Measurements from ENCODE around the gene IL33. TPM values are rescaled to one million over a fixed set of nuclear protein-coding genes. Genes with fewer than 3 reads are reported as not detected.
"Not testable (repeated sequence)": the region's sequence is repeated elsewhere in the genome, so short reads cannot be mapped to it uniquely, and the experiment has no call there.

Gene IL33
- total RNA-seq, 2 experiments from 2014 or later: not detected

GRCh38 chr9:6173914-6174313 lies 41.7 kb upstream of the IL33 start:
- Histone ChIP-seq H3K4me3 (ENCODE audit: low read depth, low read length, poor library complexity, severe bottlenecking) (no peak overlapping the region), H3K36me3 (ENCODE audit: insufficient read depth, low read length) (no peaks in the 10 kb centered on the region), H3K79me2 (ENCODE audit: insufficient read depth, low read depth, low read length) (no peaks in the 10 kb centered on the region), H3K4me1 (ENCODE audit: insufficient read depth, low read length, poor library complexity, severe bottlenecking) (no peaks in the 10 kb centered on the region), H2AFZ (ENCODE audit: low read length) (no peak overlapping the region), H4K20me1 (ENCODE audit: insufficient read depth, low read length) (no peaks in the 10 kb centered on the region), H3K27ac (ENCODE audit: low read depth, low read length, poor library complexity, severe bottlenecking) (no peak overlapping the region), H3K9me2 (ENCODE audit: insufficient read depth, low read length) (no peaks in the 10 kb centered on the region), H3K9me3 (ENCODE audit: low read length) (0 out of 2 replicates have a peak, but pooled peaks cover 5% of the 10 kb centered on the region), H3K4me2 (ENCODE audit: low read length) (no peak overlapping the region)
- ChIA-PET POLR2A (interaction anchor here (1.0 kb wide), 1 partner anchor 22 kb away, joined by 3 read pairs; no protein-coding TSS in a partner anchor), CTCF (ENCODE audit: unreplicated experiment) (no interaction called here)
- no peak for DNase-seq (ENCODE audit: low spot score)
- no TSS peak for BruUV-seq (replicated peaks)
- intact Hi-C loops (cut with micrococcal nuclease; ENCODE audit: unreplicated experiment): no loop called here
- TF ChIP-seq CTCF (conservative IDR thresholded peaks at IDR 0.05; ENCODE audit: low read length) (no peak), EZH2phosphoT487 (IDR thresholded peaks at IDR 0.05; ENCODE audit: borderline replicate concordance, low read depth, low read length) (no peak)

- H3K9me2 ChIP-seq (ENCODE audit: insufficient read depth, low read length); H3K4me2 ChIP-seq (ENCODE audit: low read length); BruUV-seq (replicated peaks); H4K20me1 ChIP-seq (ENCODE audit: insufficient read depth, low read length); H3K27ac ChIP-seq (ENCODE audit: low read depth, low read length, poor library complexity, severe bottlenecking); H3K79me2 ChIP-seq (ENCODE audit: insufficient read depth, low read depth, low read length); H3K36me3 ChIP-seq (ENCODE audit: insufficient read depth, low read length); DNase-seq (ENCODE audit: low spot score); POLR2A ChIA-PET; H2AFZ ChIP-seq (ENCODE audit: low read length); intact Hi-C loops (cut with micrococcal nuclease; ENCODE audit: unreplicated experiment); H3K4me1 ChIP-seq (ENCODE audit: insufficient read depth, low read length, poor library complexity, severe bottlenecking); H3K9me3 ChIP-seq (ENCODE audit: low read length); H3K4me3 ChIP-seq (ENCODE audit: low read depth, low read length, poor library complexity, severe bottlenecking); CTCF ChIA-PET (ENCODE audit: unreplicated experiment): not testable (repeated sequence)
These were observed 32.9 kb upstream of the IL33 start for GRCh38 chr9:6182549-6183226.

- DNase-seq (ENCODE audit: low spot score): no peak
- H3K36me3 ChIP-seq (ENCODE audit: insufficient read depth, low read length): no peaks in the 10 kb centered on the region
- CTCF ChIA-PET (ENCODE audit: unreplicated experiment): no interaction called here
- H2AFZ ChIP-seq (ENCODE audit: low read length): no peak overlapping the region
- no peak overlapping the region for H3K27ac ChIP-seq (ENCODE audit: low read depth, low read length, poor library complexity, severe bottlenecking)
- no peaks in the 10 kb centered on the region for H4K20me1 ChIP-seq (ENCODE audit: insufficient read depth, low read length)
- no peaks in the 10 kb centered on the region for H3K79me2 ChIP-seq (ENCODE audit: insufficient read depth, low read depth, low read length)
- H3K9me2 ChIP-seq (ENCODE audit: insufficient read depth, low read length): no peaks in the 10 kb centered on the region
- H3K4me2 ChIP-seq (ENCODE audit: low read length): no peak overlapping the region
- no peaks in the 10 kb centered on the region for H3K4me1 ChIP-seq (ENCODE audit: insufficient read depth, low read length, poor library complexity, severe bottlenecking)
- BruUV-seq (replicated peaks): no TSS peak
- H3K4me3 ChIP-seq (ENCODE audit: low read depth, low read length, poor library complexity, severe bottlenecking): no peak overlapping the region
- TF ChIP-seq CTCF (conservative IDR thresholded peaks at IDR 0.05; ENCODE audit: low read length): no peak
- POLR2A ChIA-PET: no interaction called here
- intact Hi-C loops (cut with micrococcal nuclease; ENCODE audit: unreplicated experiment): no loop called here
- no peaks in the 10 kb centered on the region for H3K9me3 ChIP-seq (ENCODE audit: low read length)
These were observed 32.4 kb upstream of the IL33 start for GRCh38 chr9:6183227-6183551.
